ENCODE results near the gene PRRG1.

Gene PRRG1

DNA sequence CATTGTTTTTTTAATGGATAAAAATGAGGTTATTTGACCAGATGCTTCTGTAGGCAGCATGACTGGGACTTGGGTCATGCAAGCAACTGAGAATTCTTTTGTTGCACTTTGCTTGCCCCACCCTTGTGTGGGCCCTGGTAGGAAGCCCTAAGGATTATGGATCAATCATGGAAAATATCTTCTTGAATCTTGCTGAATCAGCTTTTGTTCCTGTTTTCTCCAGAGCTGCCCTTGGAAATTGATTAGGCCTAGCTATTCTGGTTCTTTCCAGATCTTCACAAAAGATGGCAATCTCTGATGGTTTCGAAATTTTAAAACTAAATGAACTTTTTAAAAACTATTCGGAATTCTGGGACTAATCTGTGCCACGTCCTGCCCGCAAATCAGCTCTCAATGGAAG, 58.6 kb downstream of the PRRG1 start:
- no peak overlapping the region for H4K91ac ChIP-seq (ENCODE audit: low read depth, low read length, poor library complexity)

GRCh38 chrX:37409278-37409677, 60.1 kb downstream of the PRRG1 start:
- Histone ChIP-seq H3K18ac (ENCODE audit: low read length) (no peak overlapping the region), H3K79me1 (ENCODE audit: low read depth, low read length) (no peaks in the 10 kb centered on the region), H3K9ac (ENCODE audit: low read depth, low read length, poor library complexity) (no peak overlapping the region), H3K14ac (ENCODE audit: low read length) (no peak overlapping the region), H3K9me3 (replicated peaks in 1 of 2; ENCODE audit: control insufficient read depth in 2 of 2, insufficient read depth in 1 of 2, low read depth in 1 of 2, low read length in 2 of 2) (no peaks in the 10 kb centered on the region), H3K4ac (ENCODE audit: low read length) (no peak overlapping the region), H3K4me1 (ENCODE audit: control insufficient read depth in 2 of 2, insufficient read depth in 1 of 2, low read depth in 1 of 2, low read length in 2 of 2) (no peaks in the 10 kb centered on the region), H3K27me3 (ENCODE audit: control insufficient read depth in 3 of 3, insufficient read depth in 3 of 3, low read depth in 1 of 3, low read length in 3 of 3) (no peaks in the 10 kb centered on the region), H2BK15ac (ENCODE audit: low read length) (no peak overlapping the region), H4K8ac (ENCODE audit: low read depth, low read length) (no peak overlapping the region), H3K36me3 (replicated peaks in 1 of 2; ENCODE audit: control insufficient read depth in 2 of 2, insufficient read depth in 2 of 2, low read length in 2 of 2) (no peaks in the 10 kb centered on the region), H3K4me3 (ENCODE audit: low read length in 2 of 2) (no peak overlapping the region), H3K4me2 (ENCODE audit: insufficient read depth, low read length, poor library complexity, severe bottlenecking) (no peak overlapping the region), H3K27ac (replicated peaks; ENCODE audit: low read length) (no peak overlapping the region), H2BK120ac (ENCODE audit: low read depth, low read length) (no peak overlapping the region), H2BK5ac (ENCODE audit: low read length) (no peak overlapping the region), H2BK12ac (ENCODE audit: low read length) (no peak overlapping the region), H2AFZ (ENCODE audit: low read length) (no peak overlapping the region), H2AK5ac (ENCODE audit: low read depth, low read length) (no peak overlapping the region), H4K91ac (ENCODE audit: low read depth, low read length, poor library complexity) (no peak overlapping the region), H3K23ac (ENCODE audit: low read depth, low read length, poor library complexity) (no peak overlapping the region)
- WGBS, 2 donors (ENCODE audit: extremely low coverage in 2 of 2, insufficient read length in 2 of 2, insufficient replicate concordance in 1 of 2), result no CpG with 5 or more reads among the region's 2 CpGs
- no peak for DNase-seq (ENCODE audit: low spot score)

More for the DNA sequence above, 58.6 kb downstream of the PRRG1 start:
- Histone ChIP-seq H3K27ac (replicated peaks; ENCODE audit: low read length) (no peak overlapping the region), H3K9ac (ENCODE audit: low read depth, low read length, poor library complexity) (no peak overlapping the region), H2AK5ac (ENCODE audit: low read depth, low read length) (no peak overlapping the region), H2BK5ac (ENCODE audit: low read length) (no peak overlapping the region), H2BK120ac (ENCODE audit: low read depth, low read length) (no peak overlapping the region), H3K23ac (ENCODE audit: low read depth, low read length, poor library complexity) (no peak overlapping the region), H3K36me3 (replicated peaks in 1 of 2; ENCODE audit: control insufficient read depth in 2 of 2, insufficient read depth in 2 of 2, low read length in 2 of 2) (no peaks in the 10 kb centered on the region), H3K79me1 (ENCODE audit: low read depth, low read length) (no peaks in the 10 kb centered on the region), H3K27me3 (ENCODE audit: control insufficient read depth in 3 of 3, insufficient read depth in 3 of 3, low read depth in 1 of 3, low read length in 3 of 3) (no peaks in the 10 kb centered on the region), H2BK12ac (ENCODE audit: low read length) (no peak overlapping the region), H3K18ac (ENCODE audit: low read length) (no peak overlapping the region), H3K14ac (ENCODE audit: low read length) (no peak overlapping the region), H3K4me1 (ENCODE audit: control insufficient read depth in 2 of 2, insufficient read depth in 1 of 2, low read depth in 1 of 2, low read length in 2 of 2) (no peaks in the 10 kb centered on the region), H3K9me3 (replicated peaks in 1 of 2; ENCODE audit: control insufficient read depth in 2 of 2, insufficient read depth in 1 of 2, low read depth in 1 of 2, low read length in 2 of 2) (no peaks in the 10 kb centered on the region), H3K4ac (ENCODE audit: low read length) (no peak overlapping the region), H2BK15ac (ENCODE audit: low read length) (no peak overlapping the region), H2AFZ (ENCODE audit: low read length) (no peak overlapping the region), H3K4me2 (ENCODE audit: insufficient read depth, low read length, poor library complexity, severe bottlenecking) (no peak overlapping the region), H4K8ac (ENCODE audit: low read depth, low read length) (no peak overlapping the region), H3K4me3 (ENCODE audit: low read length in 2 of 2) (no peak overlapping the region)
- DNase-seq (ENCODE audit: low spot score), result no peak
- no CpG with 5 or more reads among the region's 4 CpGs for WGBS, 2 donors (ENCODE audit: extremely low coverage in 2 of 2, insufficient read length in 2 of 2, insufficient replicate concordance in 1 of 2)

- Histone ChIP-seq H2AFZ (ENCODE audit: low read length) (no peak overlapping the region), H3K4me3 (ENCODE audit: low read length in 2 of 2) (no peak overlapping the region), H3K27ac (replicated peaks; ENCODE audit: low read length) (no peak overlapping the region), H2BK12ac (ENCODE audit: low read length) (no peak overlapping the region), H2BK120ac (ENCODE audit: low read depth, low read length) (no peak overlapping the region), H3K4me1 (ENCODE audit: control insufficient read depth in 2 of 2, insufficient read depth in 1 of 2, low read depth in 1 of 2, low read length in 2 of 2) (no peaks in the 10 kb centered on the region), H2BK5ac (ENCODE audit: low read length) (no peak overlapping the region), H3K14ac (ENCODE audit: low read length) (no peak overlapping the region), H3K9me3 (replicated peaks in 1 of 2; ENCODE audit: control insufficient read depth in 2 of 2, insufficient read depth in 1 of 2, low read depth in 1 of 2, low read length in 2 of 2) (no peaks in the 10 kb centered on the region), H3K18ac (ENCODE audit: low read length) (no peak overlapping the region), H3K36me3 (replicated peaks in 1 of 2; ENCODE audit: control insufficient read depth in 2 of 2, insufficient read depth in 2 of 2, low read length in 2 of 2) (no peaks in the 10 kb centered on the region), H3K4me2 (ENCODE audit: insufficient read depth, low read length, poor library complexity, severe bottlenecking) (no peak overlapping the region), H2AK5ac (ENCODE audit: low read depth, low read length) (no peak overlapping the region), H4K91ac (ENCODE audit: low read depth, low read length, poor library complexity) (no peak overlapping the region), H3K9ac (ENCODE audit: low read depth, low read length, poor library complexity) (no peak overlapping the region), H2BK15ac (ENCODE audit: low read length) (no peak overlapping the region), H3K27me3 (ENCODE audit: control insufficient read depth in 3 of 3, insufficient read depth in 3 of 3, low read depth in 1 of 3, low read length in 3 of 3) (no peaks in the 10 kb centered on the region), H3K23ac (ENCODE audit: low read depth, low read length, poor library complexity) (no peak overlapping the region), H4K8ac (ENCODE audit: low read depth, low read length) (no peak overlapping the region), H3K79me1 (ENCODE audit: low read depth, low read length) (no peaks in the 10 kb centered on the region), H3K4ac (ENCODE audit: low read length) (no peak overlapping the region)
- no peak for DNase-seq (ENCODE audit: low spot score)
Measured at GRCh38 chrX:37420185-37420584, 71.0 kb downstream of the PRRG1 start.

- no peaks in the 10 kb centered on the region for H3K79me1 ChIP-seq (ENCODE audit: low read depth, low read length)
- no peak overlapping the region for H3K23ac ChIP-seq (ENCODE audit: low read depth, low read length, poor library complexity)
- no peaks in the 10 kb centered on the region for H3K4me1 ChIP-seq (ENCODE audit: control insufficient read depth in 2 of 2, insufficient read depth in 1 of 2, low read depth in 1 of 2, low read length in 2 of 2)
- H2BK12ac ChIP-seq (ENCODE audit: low read length), result no peak overlapping the region
- H2AK5ac ChIP-seq (ENCODE audit: low read depth, low read length), result no peak overlapping the region
- H2AFZ ChIP-seq (ENCODE audit: low read length), result no peak overlapping the region
- H3K36me3 ChIP-seq (replicated peaks in 1 of 2; ENCODE audit: control insufficient read depth in 2 of 2, insufficient read depth in 2 of 2, low read length in 2 of 2), result no peaks in the 10 kb centered on the region
- no peaks in the 10 kb centered on the region for H3K9me3 ChIP-seq (replicated peaks in 1 of 2; ENCODE audit: control insufficient read depth in 2 of 2, insufficient read depth in 1 of 2, low read depth in 1 of 2, low read length in 2 of 2)
- no peak overlapping the region for H3K9ac ChIP-seq (ENCODE audit: low read depth, low read length, poor library complexity)
- no peak overlapping the region for H3K18ac ChIP-seq (ENCODE audit: low read length)
- H3K4me3 ChIP-seq (ENCODE audit: low read length in 2 of 2), result no peak overlapping the region
- no peak overlapping the region for H3K27ac ChIP-seq (replicated peaks; ENCODE audit: low read length)
- no CpG with 5 or more reads among the region's 3 CpGs for WGBS, 2 donors (ENCODE audit: extremely low coverage in 2 of 2, insufficient read length in 2 of 2, insufficient replicate concordance in 1 of 2)
- H4K91ac ChIP-seq (ENCODE audit: low read depth, low read length, poor library complexity), result no peak overlapping the region
- H3K14ac ChIP-seq (ENCODE audit: low read length), result no peak overlapping the region
- no peak overlapping the region for H3K4me2 ChIP-seq (ENCODE audit: insufficient read depth, low read length, poor library complexity, severe bottlenecking)
- H2BK120ac ChIP-seq (ENCODE audit: low read depth, low read length), result no peak overlapping the region
- H3K4ac ChIP-seq (ENCODE audit: low read length), result no peak overlapping the region
- no peak overlapping the region for H4K8ac ChIP-seq (ENCODE audit: low read depth, low read length)
- no peak for DNase-seq (ENCODE audit: low spot score)
- no peaks in the 10 kb centered on the region for H3K27me3 ChIP-seq (ENCODE audit: control insufficient read depth in 3 of 3, insufficient read depth in 3 of 3, low read depth in 1 of 3, low read length in 3 of 3)
- H2BK5ac ChIP-seq (ENCODE audit: low read length), result no peak overlapping the region
- no peak overlapping the region for H2BK15ac ChIP-seq (ENCODE audit: low read length)
Measured at GRCh38 chrX:37420756-37421155, 71.6 kb downstream of the PRRG1 start.
